ENCODE data around the gene ZNF165. TPM values are rescaled to one million over a fixed set of nuclear protein-coding genes. Genes with fewer than 3 reads are reported as not detected.
A peak's percentile ranks its signal among the peaks of the same experiment; 100 is the strongest.

Gene ZNF165
- polyA plus RNA-seq, 1 of the 3 experiments (the other 2 are of a cell fraction) = 0.25 TPM

DNA sequence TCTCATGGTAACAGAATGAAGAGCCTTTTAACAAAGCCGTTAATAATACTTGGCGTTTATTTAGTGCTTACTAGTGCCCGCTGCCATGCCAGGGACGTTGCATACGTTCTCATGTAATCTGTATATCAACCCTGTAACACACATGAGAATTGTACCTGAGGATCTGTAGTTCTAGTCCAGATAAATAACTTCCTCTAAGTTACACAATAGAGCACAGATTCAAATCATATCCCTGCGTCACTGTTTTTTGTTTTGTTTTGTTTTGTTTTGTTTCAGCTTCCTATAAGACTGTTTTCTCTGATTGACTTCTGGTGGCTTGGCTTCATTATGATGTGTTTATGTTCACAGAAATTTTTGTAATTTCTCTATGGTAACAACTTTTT lies 44.6 kb downstream of the ZNF165 start:
- H3K36me3 ChIP-seq (replicated peaks in 1 of 2; ENCODE audit: control insufficient read depth in 1 of 2, insufficient read depth in 2 of 2, low read length in 1 of 2) = peaks cover 50 to 60% of the 10 kb centered on the region in 2 experiments
- peaks cover 6 to 10% of the 10 kb centered on the region in 2 experiments; a peak in 2 of 4 replicates for H3K4me1 ChIP-seq (ENCODE audit: control insufficient read depth in 1 of 2, insufficient read depth in 2 of 2, low read depth in 1 of 2, low read length in 1 of 2)
- peak overlapping the region; percentile 91 for H3K4me2 ChIP-seq
- H3K9me2 ChIP-seq = no peaks in the 10 kb centered on the region
- no peaks in the 10 kb centered on the region for H4K20me1 ChIP-seq (ENCODE audit: insufficient read depth)
- TF ChIP-seq GATA2 (CRISPR knock-in tag; IDR thresholded peaks at IDR 0.05) (no peak), FOXM1 (IDR thresholded peaks at IDR 0.05; ENCODE audit: low read depth) (no peak), FOSL2 (IDR thresholded peaks at IDR 0.05; ENCODE audit: borderline replicate concordance, low read depth) (no peak), SMC3 (IDR thresholded peaks at IDR 0.05; ENCODE audit: low read depth, low read length) (no peak), YY1 (IDR thresholded peaks at IDR 0.05; ENCODE audit: low read depth) (no peak), GABPA (IDR thresholded peaks at IDR 0.05; ENCODE audit: low read depth) (no peak), RFX5 (IDR thresholded peaks at IDR 0.05; ENCODE audit: low read length) (no peak), TCF12 (IDR thresholded peaks at IDR 0.05) (no peak), NFIC (IDR thresholded peaks at IDR 0.05; ENCODE audit: borderline replicate concordance) (no peak), ELF1 (IDR thresholded peaks at IDR 0.05) (no peak), MEF2A (IDR thresholded peaks at IDR 0.05; ENCODE audit: borderline replicate concordance, low read depth) (no peak), EP300 (IDR thresholded peaks at IDR 0.05; ENCODE audit: borderline replicate concordance in 1 of 2, low read depth in 1 of 2, low read length in 1 of 2) (no peak), SIN3A (IDR thresholded peaks at IDR 0.05; ENCODE audit: borderline replicate concordance, low read depth, low read length) (no peak), FOXJ3 (CRISPR knock-in tag; IDR thresholded peaks at IDR 0.05) (no peak)
- TF ChIP-seq, protein P1, sequence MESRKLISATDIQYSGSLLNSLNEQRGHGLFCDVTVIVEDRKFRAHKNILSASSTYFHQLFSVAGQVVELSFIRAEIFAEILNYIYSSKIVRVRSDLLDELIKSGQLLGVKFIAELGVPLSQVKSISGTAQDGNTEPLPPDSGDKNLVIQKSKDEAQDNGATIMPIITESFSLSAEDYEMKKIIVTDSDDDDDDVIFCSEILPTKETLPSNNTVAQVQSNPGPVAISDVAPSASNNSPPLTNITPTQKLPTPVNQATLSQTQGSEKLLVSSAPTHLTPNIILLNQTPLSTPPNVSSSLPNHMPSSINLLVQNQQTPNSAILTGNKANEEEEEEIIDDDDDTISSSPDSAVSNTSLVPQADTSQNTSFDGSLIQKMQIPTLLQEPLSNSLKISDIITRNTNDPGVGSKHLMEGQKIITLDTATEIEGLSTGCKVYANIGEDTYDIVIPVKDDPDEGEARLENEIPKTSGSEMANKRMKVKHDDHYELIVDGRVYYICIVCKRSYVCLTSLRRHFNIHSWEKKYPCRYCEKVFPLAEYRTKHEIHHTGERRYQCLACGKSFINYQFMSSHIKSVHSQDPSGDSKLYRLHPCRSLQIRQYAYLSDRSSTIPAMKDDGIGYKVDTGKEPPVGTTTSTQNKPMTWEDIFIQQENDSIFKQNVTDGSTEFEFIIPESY (IDR thresholded peaks at IDR 0.05; ENCODE audit: borderline replicate concordance, low read depth) = no peak
- TF ChIP-seq, protein P2, sequence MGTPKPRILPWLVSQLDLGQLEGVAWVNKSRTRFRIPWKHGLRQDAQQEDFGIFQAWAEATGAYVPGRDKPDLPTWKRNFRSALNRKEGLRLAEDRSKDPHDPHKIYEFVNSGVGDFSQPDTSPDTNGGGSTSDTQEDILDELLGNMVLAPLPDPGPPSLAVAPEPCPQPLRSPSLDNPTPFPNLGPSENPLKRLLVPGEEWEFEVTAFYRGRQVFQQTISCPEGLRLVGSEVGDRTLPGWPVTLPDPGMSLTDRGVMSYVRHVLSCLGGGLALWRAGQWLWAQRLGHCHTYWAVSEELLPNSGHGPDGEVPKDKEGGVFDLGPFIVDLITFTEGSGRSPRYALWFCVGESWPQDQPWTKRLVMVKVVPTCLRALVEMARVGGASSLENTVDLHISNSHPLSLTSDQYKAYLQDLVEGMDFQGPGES (IDR thresholded peaks at IDR 0.05; ENCODE audit: low read depth, low read length) = no peak
- TF ChIP-seq, protein P3, sequence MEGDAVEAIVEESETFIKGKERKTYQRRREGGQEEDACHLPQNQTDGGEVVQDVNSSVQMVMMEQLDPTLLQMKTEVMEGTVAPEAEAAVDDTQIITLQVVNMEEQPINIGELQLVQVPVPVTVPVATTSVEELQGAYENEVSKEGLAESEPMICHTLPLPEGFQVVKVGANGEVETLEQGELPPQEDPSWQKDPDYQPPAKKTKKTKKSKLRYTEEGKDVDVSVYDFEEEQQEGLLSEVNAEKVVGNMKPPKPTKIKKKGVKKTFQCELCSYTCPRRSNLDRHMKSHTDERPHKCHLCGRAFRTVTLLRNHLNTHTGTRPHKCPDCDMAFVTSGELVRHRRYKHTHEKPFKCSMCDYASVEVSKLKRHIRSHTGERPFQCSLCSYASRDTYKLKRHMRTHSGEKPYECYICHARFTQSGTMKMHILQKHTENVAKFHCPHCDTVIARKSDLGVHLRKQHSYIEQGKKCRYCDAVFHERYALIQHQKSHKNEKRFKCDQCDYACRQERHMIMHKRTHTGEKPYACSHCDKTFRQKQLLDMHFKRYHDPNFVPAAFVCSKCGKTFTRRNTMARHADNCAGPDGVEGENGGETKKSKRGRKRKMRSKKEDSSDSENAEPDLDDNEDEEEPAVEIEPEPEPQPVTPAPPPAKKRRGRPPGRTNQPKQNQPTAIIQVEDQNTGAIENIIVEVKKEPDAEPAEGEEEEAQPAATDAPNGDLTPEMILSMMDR (IDR thresholded peaks at IDR 0.05) = no peak
- TF ChIP-seq, protein P4, sequence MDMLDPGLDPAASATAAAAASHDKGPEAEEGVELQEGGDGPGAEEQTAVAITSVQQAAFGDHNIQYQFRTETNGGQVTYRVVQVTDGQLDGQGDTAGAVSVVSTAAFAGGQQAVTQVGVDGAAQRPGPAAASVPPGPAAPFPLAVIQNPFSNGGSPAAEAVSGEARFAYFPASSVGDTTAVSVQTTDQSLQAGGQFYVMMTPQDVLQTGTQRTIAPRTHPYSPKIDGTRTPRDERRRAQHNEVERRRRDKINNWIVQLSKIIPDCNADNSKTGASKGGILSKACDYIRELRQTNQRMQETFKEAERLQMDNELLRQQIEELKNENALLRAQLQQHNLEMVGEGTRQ (IDR thresholded peaks at IDR 0.05; ENCODE audit: borderline replicate concordance, low read depth, low read length) = no peak
- TF ChIP-seq, protein P5, sequence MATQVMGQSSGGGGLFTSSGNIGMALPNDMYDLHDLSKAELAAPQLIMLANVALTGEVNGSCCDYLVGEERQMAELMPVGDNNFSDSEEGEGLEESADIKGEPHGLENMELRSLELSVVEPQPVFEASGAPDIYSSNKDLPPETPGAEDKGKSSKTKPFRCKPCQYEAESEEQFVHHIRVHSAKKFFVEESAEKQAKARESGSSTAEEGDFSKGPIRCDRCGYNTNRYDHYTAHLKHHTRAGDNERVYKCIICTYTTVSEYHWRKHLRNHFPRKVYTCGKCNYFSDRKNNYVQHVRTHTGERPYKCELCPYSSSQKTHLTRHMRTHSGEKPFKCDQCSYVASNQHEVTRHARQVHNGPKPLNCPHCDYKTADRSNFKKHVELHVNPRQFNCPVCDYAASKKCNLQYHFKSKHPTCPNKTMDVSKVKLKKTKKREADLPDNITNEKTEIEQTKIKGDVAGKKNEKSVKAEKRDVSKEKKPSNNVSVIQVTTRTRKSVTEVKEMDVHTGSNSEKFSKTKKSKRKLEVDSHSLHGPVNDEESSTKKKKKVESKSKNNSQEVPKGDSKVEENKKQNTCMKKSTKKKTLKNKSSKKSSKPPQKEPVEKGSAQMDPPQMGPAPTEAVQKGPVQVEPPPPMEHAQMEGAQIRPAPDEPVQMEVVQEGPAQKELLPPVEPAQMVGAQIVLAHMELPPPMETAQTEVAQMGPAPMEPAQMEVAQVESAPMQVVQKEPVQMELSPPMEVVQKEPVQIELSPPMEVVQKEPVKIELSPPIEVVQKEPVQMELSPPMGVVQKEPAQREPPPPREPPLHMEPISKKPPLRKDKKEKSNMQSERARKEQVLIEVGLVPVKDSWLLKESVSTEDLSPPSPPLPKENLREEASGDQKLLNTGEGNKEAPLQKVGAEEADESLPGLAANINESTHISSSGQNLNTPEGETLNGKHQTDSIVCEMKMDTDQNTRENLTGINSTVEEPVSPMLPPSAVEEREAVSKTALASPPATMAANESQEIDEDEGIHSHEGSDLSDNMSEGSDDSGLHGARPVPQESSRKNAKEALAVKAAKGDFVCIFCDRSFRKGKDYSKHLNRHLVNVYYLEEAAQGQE (IDR thresholded peaks at IDR 0.05; ENCODE audit: low read depth, low read length) = no peak
- TF ChIP-seq, protein P6, sequence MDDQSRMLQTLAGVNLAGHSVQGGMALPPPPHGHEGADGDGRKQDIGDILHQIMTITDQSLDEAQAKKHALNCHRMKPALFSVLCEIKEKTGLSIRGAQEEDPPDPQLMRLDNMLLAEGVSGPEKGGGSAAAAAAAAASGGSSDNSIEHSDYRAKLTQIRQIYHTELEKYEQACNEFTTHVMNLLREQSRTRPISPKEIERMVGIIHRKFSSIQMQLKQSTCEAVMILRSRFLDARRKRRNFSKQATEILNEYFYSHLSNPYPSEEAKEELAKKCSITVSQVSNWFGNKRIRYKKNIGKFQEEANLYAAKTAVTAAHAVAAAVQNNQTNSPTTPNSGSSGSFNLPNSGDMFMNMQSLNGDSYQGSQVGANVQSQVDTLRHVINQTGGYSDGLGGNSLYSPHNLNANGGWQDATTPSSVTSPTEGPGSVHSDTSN (IDR thresholded peaks at IDR 0.05) = no peak
- peaks cover 64% of the 10 kb centered on the region for H3K79me2 ChIP-seq (ENCODE audit: insufficient read depth)
- no peaks in the 10 kb centered on the region for H3F3A ChIP-seq (replicated peaks; ENCODE audit: insufficient read depth)
- H3K9me3 ChIP-seq = no peaks in the 10 kb centered on the region
- no peak for DNase-seq
- peak overlapping the region; percentile 83 to 91 for H3K4me3 ChIP-seq (ENCODE audit: low read depth in 2 of 2, low read length in 1 of 2)
- 2% methylated on average over 6 of the region's 6 CpGs for WGBS (ENCODE audit: low lambda C conversion rate)
- no peaks in the 10 kb centered on the region for H3K27me3 ChIP-seq (ENCODE audit: insufficient read depth)
- peak overlapping the region; percentile 87 for H2AFZ ChIP-seq (ENCODE audit: low read depth)
- H3K27ac ChIP-seq (ENCODE audit: low read depth in 2 of 2, low read length in 1 of 2) = peak overlapping the region in 1 of 2 experiments; percentile 78; a peak in 3 of 4 replicates
- ChIA-PET CTCF (interaction anchor here (0.9 to 3.3 kb wide), 3 partner anchors 8 to 231 kb away, joined by 3 to 11 read pairs (median 8); partner anchors contain the start of gene ZKSCAN8), POLR2A (interaction anchor here (0.5 to 2.5 kb wide), 6 partner anchors 12 to 316 kb away, joined by 3 to 23 read pairs (median 5); partner anchors contain the start of gene ZKSCAN8)
- H3K9ac ChIP-seq = peak overlapping the region; percentile 70
